PC-3 (cell line): ENCODE data around the gene PGA5.
A peak's percentile ranks its signal among the peaks of the same experiment; 100 is the strongest.

Source experiments
- CTCF ChIP-seq: fragments of 300-600 bp; sonication (generic); conservative IDR thresholded peaks from 2 replicates; pipeline ENCODE4 v1.5.1; 2017; ENCODE audit warnings: antibody characterized with exemption, low read depth, mild to moderate bottlenecking, low read length
- EZH2phosphoT487 ChIP-seq: fragments of 300-600 bp; sonication (generic); IDR thresholded peaks from 2 replicates; pipeline ENCODE4 v1.6.1; 2018; ENCODE audit warnings: mild to moderate bottlenecking, antibody characterized with exemption, low read length, borderline replicate concordance

GRCh38 chr11:61294717-61295595, 54.0 kb downstream of the PGA5 start, which contains the start of gene VWCE:
- TF ChIP-seq CTCF (peak; percentile 48), EZH2phosphoT487 (no peak)
